ENCODE results near the gene GRID2.

DNA sequence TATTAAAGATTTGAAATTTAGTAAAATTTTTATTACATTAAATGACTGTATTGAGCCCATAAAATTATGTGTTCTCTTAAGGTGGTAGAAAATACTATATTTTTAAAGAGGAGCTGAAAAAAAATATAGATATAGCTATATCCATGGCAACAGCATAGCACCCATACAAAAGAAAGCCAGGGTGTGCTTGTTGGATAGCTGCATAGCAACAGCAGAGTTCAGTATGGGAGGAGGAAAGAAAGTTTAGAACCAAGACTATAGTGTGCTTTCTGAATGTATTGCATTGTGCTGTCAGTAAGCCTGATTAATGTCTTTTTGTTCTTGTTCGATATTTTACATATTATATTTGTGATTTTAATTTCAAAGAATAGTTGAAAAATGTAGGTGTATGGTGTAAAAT, 78.4 kb downstream of the GRID2 start:
- TF ChIP-seq, protein P1, sequence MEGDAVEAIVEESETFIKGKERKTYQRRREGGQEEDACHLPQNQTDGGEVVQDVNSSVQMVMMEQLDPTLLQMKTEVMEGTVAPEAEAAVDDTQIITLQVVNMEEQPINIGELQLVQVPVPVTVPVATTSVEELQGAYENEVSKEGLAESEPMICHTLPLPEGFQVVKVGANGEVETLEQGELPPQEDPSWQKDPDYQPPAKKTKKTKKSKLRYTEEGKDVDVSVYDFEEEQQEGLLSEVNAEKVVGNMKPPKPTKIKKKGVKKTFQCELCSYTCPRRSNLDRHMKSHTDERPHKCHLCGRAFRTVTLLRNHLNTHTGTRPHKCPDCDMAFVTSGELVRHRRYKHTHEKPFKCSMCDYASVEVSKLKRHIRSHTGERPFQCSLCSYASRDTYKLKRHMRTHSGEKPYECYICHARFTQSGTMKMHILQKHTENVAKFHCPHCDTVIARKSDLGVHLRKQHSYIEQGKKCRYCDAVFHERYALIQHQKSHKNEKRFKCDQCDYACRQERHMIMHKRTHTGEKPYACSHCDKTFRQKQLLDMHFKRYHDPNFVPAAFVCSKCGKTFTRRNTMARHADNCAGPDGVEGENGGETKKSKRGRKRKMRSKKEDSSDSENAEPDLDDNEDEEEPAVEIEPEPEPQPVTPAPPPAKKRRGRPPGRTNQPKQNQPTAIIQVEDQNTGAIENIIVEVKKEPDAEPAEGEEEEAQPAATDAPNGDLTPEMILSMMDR (conservative IDR thresholded peaks at IDR 0.05 in 1 of 2, IDR thresholded peaks at IDR 0.05 in 1 of 2; ENCODE audit: low read depth in 1 of 2, low read length in 2 of 2), result no peak
- no peak for TF ChIP-seq EZH2 (IDR thresholded peaks at IDR 0.05; ENCODE audit: low read length, missing control alignments)

Measured in fibroblast of lung (primary cell).